GM18868 (cell line): Measurements from ENCODE around the gene DPEP3.
"Not testable (repeated sequence)": the region's sequence is repeated elsewhere in the genome, so short reads cannot be mapped to it uniquely, and the experiment has no call there.

Experiments used
- ATAC-seq: cut with Tn5 transposase; IDR thresholded peaks from one replicate; pipeline ENCODE4 v1.9.1; 2021; ENCODE audit warnings: mild to moderate bottlenecking, moderate library complexity; ENCODE audit not compliant: unreplicated experiment

The DPEP3 gene

GRCh38 chr16:67994040-67994408 lies 13.7 kb upstream of the DPEP3 start:
- not testable (repeated sequence) for ATAC-seq

DNA sequence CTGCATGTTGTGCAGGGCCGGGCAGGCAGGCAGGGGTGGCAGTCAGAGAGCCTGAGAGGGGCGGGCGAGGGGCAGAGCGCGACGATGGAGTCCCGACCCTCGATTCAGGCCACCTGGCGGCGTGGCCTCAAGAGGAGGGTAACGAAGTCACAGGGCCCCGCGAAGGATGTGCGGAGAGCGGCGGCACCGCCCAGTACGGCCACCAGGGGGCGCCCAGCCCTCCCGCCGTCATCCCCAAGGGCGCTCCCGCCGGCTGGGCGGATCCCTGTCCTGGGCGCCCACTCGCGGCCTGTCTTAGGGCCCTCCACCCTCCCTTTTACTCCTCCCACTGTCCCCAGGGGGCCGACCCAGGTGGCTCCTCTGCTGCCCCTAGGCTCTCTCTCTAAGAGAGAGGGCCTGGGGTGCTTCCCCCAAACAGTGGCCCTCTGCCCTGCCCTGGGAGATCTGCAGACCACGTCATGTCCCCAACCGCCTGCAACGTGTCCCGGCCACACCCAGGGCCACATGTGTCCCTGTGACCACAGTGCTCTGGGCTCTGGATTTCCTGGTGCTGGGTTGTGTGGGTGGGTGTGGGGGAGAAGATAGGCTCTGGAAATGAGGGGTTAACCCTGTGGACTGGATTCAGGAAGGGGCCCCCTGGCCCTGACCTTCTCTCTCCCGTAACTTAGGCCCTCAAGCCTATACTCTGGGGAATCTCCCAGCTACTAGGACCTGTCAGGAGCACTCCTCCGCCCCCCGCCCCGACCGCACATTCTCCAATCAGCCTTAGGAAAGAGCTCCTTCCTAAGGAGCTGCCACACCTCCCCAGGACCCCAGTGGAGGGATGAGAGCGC lies 13.1 kb upstream of the DPEP3 start:
- peak; percentile 63 for ATAC-seq

- ATAC-seq = no peak
These were observed 12.4 kb upstream of the DPEP3 start for GRCh38 chr16:67992661-67993206.

GRCh38 chr16:67990018-67990386 lies 9.7 kb upstream of the DPEP3 start:
- no peak for ATAC-seq

GRCh38 chr16:67989322-67990017 lies 9.2 kb upstream of the DPEP3 start:
- ATAC-seq = peak; percentile 41

- no peak for ATAC-seq
These were observed 8.4 kb upstream of the DPEP3 start for GRCh38 chr16:67988675-67989074.

- ATAC-seq = no peak
These were observed 7.3 kb upstream of the DPEP3 start for GRCh38 chr16:67987460-67988160.

- ATAC-seq = no peak
These were observed 6.7 kb upstream of the DPEP3 start for GRCh38 chr16:67986949-67987348.

- no peak for ATAC-seq
These were observed 1.9 kb upstream of the DPEP3 start for GRCh38 chr16:67982011-67982696.

- no peak for ATAC-seq
These were observed 2.7 kb downstream of the DPEP3 start for GRCh38 chr16:67977469-67978227.

DNA sequence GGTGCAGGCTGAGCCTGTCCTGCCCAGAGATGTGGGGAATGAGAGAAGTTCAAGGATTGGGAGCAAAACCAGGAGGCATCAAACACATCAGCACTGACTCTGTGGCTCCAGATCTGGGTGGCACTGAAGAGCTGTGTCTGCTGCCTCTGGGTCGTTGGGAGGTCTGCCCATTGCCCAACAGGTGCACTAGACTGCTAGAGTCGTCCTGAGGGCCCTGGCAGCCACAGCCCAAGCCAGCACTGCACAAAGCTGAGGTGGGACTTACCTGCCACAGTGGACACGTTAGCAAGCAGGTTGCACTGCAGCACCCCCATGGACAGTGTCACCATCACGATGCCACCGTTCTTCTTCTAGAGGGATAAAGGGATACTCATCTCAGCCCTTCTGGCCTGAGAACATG lies 3.3 kb downstream of the DPEP3 start:
- no peak for ATAC-seq

GRCh38 chr16:67976205-67976604 lies 4.1 kb downstream of the DPEP3 start:
- no peak for ATAC-seq

GRCh38 chr16:67975321-67976105 lies 4.8 kb downstream of the DPEP3 start:
- ATAC-seq = no peak

- ATAC-seq = not testable (repeated sequence)
These were observed 8.0 kb downstream of the DPEP3 start for GRCh38 chr16:67972285-67972684.

GRCh38 chr16:67971111-67971510 lies 9.2 kb downstream of the DPEP3 start:
- no peak for ATAC-seq

- ATAC-seq = no peak
These were observed 10.9 kb downstream of the DPEP3 start for GRCh38 chr16:67969254-67970039.

GRCh38 chr16:67968400-67969253 lies 11.7 kb downstream of the DPEP3 start, which contains the start of gene SLC12A4:
SLC12A4 (minus strand) TSS chr16:67968637; CDS start chr16:67968553, 84 bp downstream.
- ATAC-seq = peak; percentile 81
